Right lobe of liver (tissue), 6 donors: Measurements from ENCODE around the gene BEAN1. TPM values are rescaled to one million over a fixed set of nuclear protein-coding genes. Genes with fewer than 3 reads are reported as not detected.
"Not testable (repeated sequence)": the region's sequence is repeated elsewhere in the genome, so short reads cannot be mapped to it uniquely, and the experiment has no call there.

ENCODE experiments used
- ATAC-seq, 4 donors: fragments of 200-7000 bp; cut with Tn5 transposase; one replicate each; pipeline ENCODE4 v1.9.1; 2020; ENCODE audit warnings: mild to moderate bottlenecking in 4 of 4, moderate library complexity in 4 of 4
- DNase-seq, 3 donors: peaks; one replicate each; pipeline ENCODE4 v3.0.0-alpha.2; 2020
- H3K27ac ChIP-seq, 3 donors: fragments of 200-600 bp; one replicate each; pipeline ENCODE4 v1.8.0; 2022
- H3K27me3 ChIP-seq, 2 donors: fragments of 200-600 bp; one replicate each; pipeline ENCODE4 v1.8.0; 2022
- H3K36me3 ChIP-seq, 4 donors: fragments of 200-600 bp; sonication (generic) in 1 of 4; one replicate each; pipeline versions ENCODE4 v1.5.1 to v1.8.0; 2017 to 2022; ENCODE audit warnings: control low read depth in 1 of 4
- H3K4me1 ChIP-seq, 4 donors: fragments of 200-600 bp; sonication (generic) in 1 of 4; one replicate each; pipeline versions ENCODE4 v1.5.1 to v1.8.0; 2017 to 2022; ENCODE audit warnings: control low read depth in 1 of 4
- H3K4me3 ChIP-seq, 3 donors: fragments of 200-600 bp; one replicate each; pipeline ENCODE4 v1.8.0; 2022
- H3K9me3 ChIP-seq, 4 donors: fragments of 200-600 bp; sonication (generic) in 1 of 4; one replicate each; pipeline versions ENCODE4 v1.5.1 to v1.8.0; 2017 to 2022; ENCODE audit warnings: control low read depth in 1 of 4
- CTCF ChIP-seq, 4 donors: fragments of 200-600 bp in 3 of 4; fragments of 450-650 bp in 1 of 4; IDR thresholded peaks; one replicate each; pipeline versions ENCODE4 v1.5.1 to v1.8.0; 2016 to 2022; ENCODE audit warnings: antibody characterized with exemption in 4 of 4, mild to moderate bottlenecking in 2 of 4
- POLR2A ChIP-seq: fragments of 450-650 bp; IDR thresholded peaks from one replicate; pipeline ENCODE4 v1.6.1; 2017; ENCODE audit warnings: antibody characterized with exemption, mild to moderate bottlenecking
- WGBS: methylation state at CpG from one replicate; pipeline ENCODE4 v1.1.6; 2018; ENCODE audit warnings: low coverage, low lambda C conversion rate; ENCODE audit not compliant: insufficient coverage; ENCODE audit errors: missing lambda C conversion rate; 5-methylcytosine and 5-hydroxymethylcytosine counted together
- intact Hi-C, 2 donors: fragments of 100-400 bp; cut with DNase I; formaldehyde crosslinking; loops; one replicate each; pipeline versions ENCODE4 v1.11.2 to v1.14.1; 2022
- total RNA-seq, 6 experiments: library from RNA; depleted of rRNA in 2 of 6; stranded (reverse); fragments of >200 nt in 2 of 6; fragmentation: NEBNext Ultra II Directional in 3 of 6; extraction: Animal tissue kit (Norgen Biotek cat#: 25700) in 3 of 6; gene quantifications; one replicate each; pipeline versions ENCODE4 v1.1.0 to v1.2.4, GENCODE V29; 2016 to 2023
- donor health status: DM: no; HTN: yes; CAD: no.
- donor health status: DM: no; HTN: no; CAD: no.
- donor health status: DM: no; HTN: no; CAD: no.
- donor health status: DM: no; HTN: yes; CAD: no.
- donor health status: DM: no; HTN: yes; CAD: no.

The BEAN1 gene
- total RNA-seq, 6 experiments from 2014 or later = 0.09 to 0.26 (median 0.10) TPM; not detected in 3

GRCh38 chr16:66462912-66463311 is 35.8 kb downstream of the BEAN1 start:
- ATAC-seq = no peak
- 86% methylated on average over 1 of the region's 1 CpG for WGBS

GRCh38 chr16:66465946-66466345 is 38.9 kb downstream of the BEAN1 start:
- H3K27ac ChIP-seq, H3K27me3 ChIP-seq, H3K9me3 ChIP-seq, ATAC-seq, H3K4me1 ChIP-seq, DNase-seq, H3K36me3 ChIP-seq, intact Hi-C loops, H3K4me3 ChIP-seq: not testable (repeated sequence)
- 86% methylated on average over 6 of the region's 6 CpGs for WGBS

More at GRCh38 chr16:66462912-66463311, 35.8 kb downstream of the BEAN1 start:
- no peak for TF ChIP-seq CTCF (IDR thresholded peaks at IDR 0.05)
- no peak for TF ChIP-seq POLR2A
- Histone ChIP-seq H3K4me3 (no peak overlapping the region), H3K36me3 (no peaks in the 10 kb centered on the region), H3K27me3 (no peaks in the 10 kb centered on the region), H3K27ac (no peak overlapping the region), H3K4me1 (no peaks in the 10 kb centered on the region), H3K9me3 (no peaks in the 10 kb centered on the region)
- intact Hi-C loops = no loop called here
- no peak for DNase-seq

- H3K4me3 ChIP-seq, H3K4me1 ChIP-seq, DNase-seq, ATAC-seq, H3K27me3 ChIP-seq, H3K9me3 ChIP-seq, H3K27ac ChIP-seq, H3K36me3 ChIP-seq, intact Hi-C loops: not testable (repeated sequence)
- 90% methylated on average over 6 of the region's 6 CpGs for WGBS
Observed at GRCh38 chr16:66466636-66467035, 39.5 kb downstream of the BEAN1 start.

- ATAC-seq (no peak), DNase-seq (no peak)
- no peaks in the 10 kb centered on the region for H3K9me3 ChIP-seq
- TF ChIP-seq CTCF (IDR thresholded peaks at IDR 0.05) = no peak
- no peak for TF ChIP-seq POLR2A
- no peaks in the 10 kb centered on the region for H3K36me3 ChIP-seq
- intact Hi-C loops = no loop called here
- WGBS = 86% methylated on average over 5 of the region's 5 CpGs
- no peak overlapping the region for H3K27ac ChIP-seq
- no peaks in the 10 kb centered on the region for H3K4me1 ChIP-seq
- no peak overlapping the region for H3K4me3 ChIP-seq
- no peaks in the 10 kb centered on the region for H3K27me3 ChIP-seq
Observed at GRCh38 chr16:66467611-66468010, 40.5 kb downstream of the BEAN1 start.

GRCh38 chr16:66468321-66468965 is 41.3 kb downstream of the BEAN1 start:
- Histone ChIP-seq H3K27me3 (no peaks in the 10 kb centered on the region), H3K4me1 (no peaks in the 10 kb centered on the region), H3K27ac (no peak overlapping the region), H3K9me3 (no peaks in the 10 kb centered on the region), H3K4me3 (no peak overlapping the region), H3K36me3 (no peaks in the 10 kb centered on the region)
- intact Hi-C loops = no loop called here
- ATAC-seq (no peak), DNase-seq (no peak)
- TF ChIP-seq CTCF (IDR thresholded peaks at IDR 0.05) (no peak), POLR2A (no peak)
- WGBS = 50% methylated on average over 1 of the region's 11 CpGs
